HepG2 (cell line): Measurements from ENCODE around the gene EPB41L2. TPM values are rescaled to one million over a fixed set of nuclear protein-coding genes. Genes with fewer than 3 reads are reported as not detected.

ENCODE experiments used
- ATAC-seq: fragments of 200-7000 bp; cut with Tn5 transposase; 3 replicates; pipeline ENCODE4 v1.9.1; 2020; ENCODE audit warnings: mild to moderate bottlenecking, moderate library complexity
- BruUV-seq: library from RNA; stranded (reverse); fragments of 400-500 nt; replicated peaks from 2 replicates; lab custom pipeline; 2021; lab: Mats Ljungman, UMichigan
- CTCF ChIA-PET: fragments of 300-600 bp; formaldehyde crosslinking; extraction: SDS; loops from one replicate; lab custom pipeline; 2021; ENCODE audit warnings: low total read pairs, inconsistent platforms, low intra/inter-chr PET ratio; lab: Yijun Ruan, JAX
- POLR2A ChIA-PET: fragments of 350-600 bp; sonication (Branson Sonifier 250); formaldehyde crosslinking; loops from one replicate; lab custom pipeline; 2020; ENCODE audit warnings: antibody characterized with exemption, inconsistent platforms; lab: Yijun Ruan, JAX
- DNase-seq: peaks from one replicate; pipeline ENCODE4 v3.0.0-alpha.2; 2015; ENCODE audit warnings: low spot score
- FAIRE-seq: peaks from 3 replicates; lab custom pipeline; 2011; peaks lifted over from hg19 to GRCh38; lab: Jason Lieb, UNC
- H2AFZ ChIP-seq: one replicate; pipeline ENCODE4 v1.6.1; 2011; ENCODE audit warnings: low read length, inconsistent platforms
- H3K27ac ChIP-seq: fragments of 300-600 bp; 3 replicates; pipeline ENCODE4 v1.8.0; 2011; ENCODE audit warnings: mixed run types, mild to moderate bottlenecking, mixed read lengths, low read length, inconsistent platforms; ENCODE audit not compliant: insufficient read depth; ENCODE audit errors: extremely low read length
- H3K27me3 ChIP-seq, 2 experiments: fragments of 200-600 bp in 1 of 2; 2 replicates in 1 of 2; 3 replicates in 1 of 2; pipeline versions ENCODE4 v1.6.0 to v1.8.0; 2011; ENCODE audit warnings: low read length in 2 of 2, mild to moderate bottlenecking in 2 of 2, moderate library complexity in 2 of 2, inconsistent platforms in 1 of 2; ENCODE audit not compliant: insufficient read depth in 2 of 2, control insufficient read depth in 1 of 2
- H3K36me3 ChIP-seq, 2 experiments: fragments of 200-600 bp in 1 of 2; replicated peaks in 1 of 2; 2 replicates in 1 of 2; 3 replicates in 1 of 2; pipeline versions ENCODE4 v1.5.1 to v1.8.0; 2011; ENCODE audit warnings: low read length in 2 of 2, inconsistent platforms in 1 of 2; ENCODE audit not compliant: insufficient read depth in 2 of 2, control insufficient read depth in 1 of 2
- H3K4me1 ChIP-seq: 2 replicates; pipeline ENCODE4 v1.5.1; 2012; ENCODE audit warnings: low read length, inconsistent platforms; ENCODE audit not compliant: insufficient read depth
- H3K4me2 ChIP-seq: 2 replicates; pipeline ENCODE4 v1.6.0; 2011; ENCODE audit warnings: low read depth, low read length, inconsistent platforms
- H3K4me3 ChIP-seq, 3 experiments: fragments of 200-600 bp in 1 of 3; sonication (generic), shearing (Covaris generic) in 1 of 3; replicated peaks in 1 of 3; 2 replicates each; pipeline ENCODE4 v1.5.1; 2011 to 2016; ENCODE audit warnings: low read length in 3 of 3, inconsistent platforms in 2 of 3, low read depth in 2 of 3, mild to moderate bottlenecking in 2 of 3, control low read depth in 1 of 3, mixed read lengths in 1 of 3; ENCODE audit not compliant: insufficient read depth in 1 of 3
- H3K79me2 ChIP-seq: one replicate; pipeline ENCODE4 v1.6.1; 2011; ENCODE audit warnings: low read length, inconsistent platforms; ENCODE audit not compliant: insufficient read depth
- H3K9ac ChIP-seq: 2 replicates; pipeline ENCODE4 v1.6.0; 2011; ENCODE audit warnings: mild to moderate bottlenecking, low read depth, low read length, inconsistent platforms; ENCODE audit not compliant: insufficient read depth
- H3K9me3 ChIP-seq: 2 replicates; pipeline ENCODE4 v1.5.1; 2012; ENCODE audit warnings: mild to moderate bottlenecking, low read length
- H4K20me1 ChIP-seq: 2 replicates; pipeline ENCODE4 v1.6.0; 2011; ENCODE audit warnings: inconsistent platforms, mild to moderate bottlenecking, low read length, moderate library complexity; ENCODE audit not compliant: insufficient read depth
- BCL6 ChIP-seq: IDR thresholded peaks from 2 replicates; pipeline ENCODE4 v1.6.1; 2016; ENCODE audit warnings: missing genetic modification reagents, missing compliant biosample characterization
- GATAD1 ChIP-seq: IDR thresholded peaks from 2 replicates; pipeline ENCODE4 v1.6.1; 2016; ENCODE audit warnings: missing genetic modification reagents, missing compliant biosample characterization
- NFKBIZ ChIP-seq: IDR thresholded peaks from 2 replicates; pipeline ENCODE4 v1.6.1; 2018; ENCODE audit warnings: missing genetic modification reagents, missing compliant biosample characterization
- PLRG1 ChIP-seq: fragments of 450-650 bp; conservative IDR thresholded peaks from 2 replicates; pipeline ENCODE4 v1.6.1; 2016
- RFX1 ChIP-seq: fragments of 450-650 bp; IDR thresholded peaks from 2 replicates; pipeline ENCODE4 v1.6.1; 2017
- SSRP1 ChIP-seq: IDR thresholded peaks from 2 replicates; pipeline ENCODE4 v1.6.1; 2016; ENCODE audit warnings: control low read depth
- ZBTB3 ChIP-seq: sonication (generic); formaldehyde crosslinking; IDR thresholded peaks from 2 replicates; pipeline ENCODE4 v1.4.0; 2020; ENCODE audit warnings: low read depth, mild to moderate bottlenecking, moderate library complexity, missing genetic modification reagents, borderline replicate concordance
- WGBS: methylation state at CpG from one replicate; pipeline ENCODE4 v1.1.6; 2017; ENCODE audit warnings: low lambda C conversion rate; 5-methylcytosine and 5-hydroxymethylcytosine counted together
- in situ Hi-C: cut with HindIII; loops from 2 replicates; pipeline ENCODE4 v1.10.0; 2017; ENCODE audit warnings: low pct_unique_long_range_greater_than_20kb; ENCODE audit not compliant: extremely low pct_ligation_motif_present
- intact Hi-C: fragments of 100-400 bp; cut with micrococcal nuclease; formaldehyde crosslinking; loops from one replicate; pipeline ENCODE4 v1.10.0; 2022; ENCODE audit not compliant: unreplicated experiment
- polyA plus RNA-seq, 8 experiments: library from polyadenylated mRNA; depleted of rRNA in 3 of 8; stranded (reverse) in 7 of 8; unstranded in 1 of 8; fragments of >200 nt; fragmentation: Illumina TruSeq in 4 of 8; extraction: Trizol in 4 of 8; gene quantifications; 2 replicates each; pipeline versions ENCODE4 v1.2.1 to v1.2.3, GENCODE V29; 2011 to 2016; ENCODE audit warnings: low read depth in 4 of 8, missing spikeins in 1 of 8, mixed read lengths in 1 of 8; ENCODE audit not compliant: insufficient read depth in 1 of 8
- total RNA-seq, 5 experiments: library from RNA; depleted of rRNA; stranded (reverse); fragments of >200 nt; fragmentation: Illumina TruSeq; extraction: Trizol; gene quantifications; 2 replicates each; pipeline ENCODE4 v1.2.3, GENCODE V29; 2016; ENCODE audit warnings: low read depth in 1 of 5
- TF ChIP-seq, protein P1 (sequence below): IDR thresholded peaks from 2 replicates; pipeline ENCODE4 v1.6.1; 2016; ENCODE audit warnings: mild to moderate bottlenecking, missing biosample characterization, missing genetic modification reagents
- TF ChIP-seq, protein P2 (sequence below): sonication (generic); formaldehyde crosslinking; IDR thresholded peaks from 2 replicates; pipeline ENCODE4 v1.8.0; 2022; ENCODE audit warnings: mild to moderate bottlenecking, missing genetic modification reagents
- TF ChIP-seq, protein P3 (sequence below): sonication (generic); formaldehyde crosslinking; IDR thresholded peaks from 2 replicates; pipeline ENCODE4 v1.4.0; 2020; ENCODE audit warnings: missing genetic modification reagents

EPB41L2 gene
- total and polyA plus RNA-seq, 2 of the 13 experiments (the other 11 are each of a cell fraction or from before 2014, with no cell fraction given) = 41.7 to 56.4 TPM

DNA sequence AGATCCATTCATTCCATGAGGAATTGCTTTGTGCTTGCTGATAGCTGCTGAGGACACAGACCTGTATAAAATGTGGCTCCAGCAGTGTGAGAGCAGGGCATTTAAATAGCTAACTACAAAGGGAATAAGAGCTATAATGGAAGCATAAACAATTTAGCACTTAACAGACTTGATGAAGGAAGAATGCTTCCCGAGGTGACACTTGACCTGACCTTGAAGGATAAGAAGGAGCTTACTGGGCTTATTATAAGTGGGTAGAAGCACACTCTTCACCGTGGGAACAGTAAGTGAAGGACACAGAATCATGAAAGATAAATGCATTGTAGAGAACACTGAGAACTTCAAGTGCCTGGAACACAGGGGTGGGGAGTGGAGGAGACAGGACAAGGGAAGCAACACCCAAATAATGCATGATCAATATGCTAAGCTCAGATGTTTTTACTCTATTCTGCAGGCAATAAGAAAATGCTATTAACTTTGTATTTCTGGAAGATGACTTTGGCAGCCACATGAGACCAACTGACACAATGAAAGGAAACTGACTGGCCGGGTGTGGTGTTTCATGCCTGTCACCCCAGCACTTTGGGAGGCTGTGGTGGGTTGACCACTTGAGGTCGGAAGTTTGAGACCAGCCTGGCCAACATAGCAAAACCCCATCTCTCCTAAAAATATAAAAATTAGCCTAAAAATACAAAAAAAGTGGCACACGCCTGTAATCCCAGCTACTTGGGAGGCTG is 84.2 kb downstream of the EPB41L2 start:
- DNase-seq (no peak), ATAC-seq (no peak), FAIRE-seq (no peak)
- Histone ChIP-seq H3K36me3 (no peaks in the 10 kb centered on the region), H3K4me3 (no peak overlapping the region), H3K79me2 (peaks cover 74% of the 10 kb centered on the region), H3K4me2 (no peak overlapping the region), H2AFZ (no peak overlapping the region), H3K4me1 (peaks cover 11% of the 10 kb centered on the region), H3K9me3 (no peaks in the 10 kb centered on the region), H3K27ac (no peak overlapping the region), H3K27me3 (no peaks in the 10 kb centered on the region)
- intact Hi-C loops = no loop called here
- ChIA-PET CTCF (no interaction called here), POLR2A (interaction anchor here (1.7 kb wide), 1 partner anchor 9 kb away, joined by 5 read pairs; no protein-coding TSS in a partner anchor)
- whole genome bisulfite sequencing = 93% methylated on average over 5 of the region's 5 CpGs
- in situ Hi-C loops = no loop called here
- TF ChIP-seq SSRP1 (CRISPR knock-in tag) = no peak
- no peak for TF ChIP-seq ZBTB3 (CRISPR knock-in tag)
- no peak for TF ChIP-seq RFX1
- TF ChIP-seq, protein P1, sequence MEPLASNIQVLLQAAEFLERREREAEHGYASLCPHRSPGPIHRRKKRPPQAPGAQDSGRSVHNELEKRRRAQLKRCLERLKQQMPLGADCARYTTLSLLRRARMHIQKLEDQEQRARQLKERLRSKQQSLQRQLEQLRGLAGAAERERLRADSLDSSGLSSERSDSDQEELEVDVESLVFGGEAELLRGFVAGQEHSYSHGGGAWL (CRISPR knock-in tag) = no peak
- TF ChIP-seq, protein P2, sequence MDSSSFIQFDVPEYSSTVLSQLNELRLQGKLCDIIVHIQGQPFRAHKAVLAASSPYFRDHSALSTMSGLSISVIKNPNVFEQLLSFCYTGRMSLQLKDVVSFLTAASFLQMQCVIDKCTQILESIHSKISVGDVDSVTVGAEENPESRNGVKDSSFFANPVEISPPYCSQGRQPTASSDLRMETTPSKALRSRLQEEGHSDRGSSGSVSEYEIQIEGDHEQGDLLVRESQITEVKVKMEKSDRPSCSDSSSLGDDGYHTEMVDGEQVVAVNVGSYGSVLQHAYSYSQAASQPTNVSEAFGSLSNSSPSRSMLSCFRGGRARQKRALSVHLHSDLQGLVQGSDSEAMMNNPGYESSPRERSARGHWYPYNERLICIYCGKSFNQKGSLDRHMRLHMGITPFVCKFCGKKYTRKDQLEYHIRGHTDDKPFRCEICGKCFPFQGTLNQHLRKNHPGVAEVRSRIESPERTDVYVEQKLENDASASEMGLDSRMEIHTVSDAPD (CRISPR knock-in tag) = no peak
- TF ChIP-seq, protein P3, sequence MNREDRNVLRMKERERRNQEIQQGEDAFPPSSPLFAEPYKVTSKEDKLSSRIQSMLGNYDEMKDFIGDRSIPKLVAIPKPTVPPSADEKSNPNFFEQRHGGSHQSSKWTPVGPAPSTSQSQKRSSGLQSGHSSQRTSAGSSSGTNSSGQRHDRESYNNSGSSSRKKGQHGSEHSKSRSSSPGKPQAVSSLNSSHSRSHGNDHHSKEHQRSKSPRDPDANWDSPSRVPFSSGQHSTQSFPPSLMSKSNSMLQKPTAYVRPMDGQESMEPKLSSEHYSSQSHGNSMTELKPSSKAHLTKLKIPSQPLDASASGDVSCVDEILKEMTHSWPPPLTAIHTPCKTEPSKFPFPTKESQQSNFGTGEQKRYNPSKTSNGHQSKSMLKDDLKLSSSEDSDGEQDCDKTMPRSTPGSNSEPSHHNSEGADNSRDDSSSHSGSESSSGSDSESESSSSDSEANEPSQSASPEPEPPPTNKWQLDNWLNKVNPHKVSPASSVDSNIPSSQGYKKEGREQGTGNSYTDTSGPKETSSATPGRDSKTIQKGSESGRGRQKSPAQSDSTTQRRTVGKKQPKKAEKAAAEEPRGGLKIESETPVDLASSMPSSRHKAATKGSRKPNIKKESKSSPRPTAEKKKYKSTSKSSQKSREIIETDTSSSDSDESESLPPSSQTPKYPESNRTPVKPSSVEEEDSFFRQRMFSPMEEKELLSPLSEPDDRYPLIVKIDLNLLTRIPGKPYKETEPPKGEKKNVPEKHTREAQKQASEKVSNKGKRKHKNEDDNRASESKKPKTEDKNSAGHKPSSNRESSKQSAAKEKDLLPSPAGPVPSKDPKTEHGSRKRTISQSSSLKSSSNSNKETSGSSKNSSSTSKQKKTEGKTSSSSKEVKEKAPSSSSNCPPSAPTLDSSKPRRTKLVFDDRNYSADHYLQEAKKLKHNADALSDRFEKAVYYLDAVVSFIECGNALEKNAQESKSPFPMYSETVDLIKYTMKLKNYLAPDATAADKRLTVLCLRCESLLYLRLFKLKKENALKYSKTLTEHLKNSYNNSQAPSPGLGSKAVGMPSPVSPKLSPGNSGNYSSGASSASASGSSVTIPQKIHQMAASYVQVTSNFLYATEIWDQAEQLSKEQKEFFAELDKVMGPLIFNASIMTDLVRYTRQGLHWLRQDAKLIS (CRISPR knock-in tag) = no peak
- TF ChIP-seq PLRG1 = no peak
- no peak for TF ChIP-seq BCL6 (CRISPR knock-in tag)
- TF ChIP-seq NFKBIZ = no peak
- TF ChIP-seq GATAD1 (CRISPR knock-in tag) = no peak
- TF ChIP-seq, all 625 proteins: peak for 0
- no peak overlapping the region for H3K9ac ChIP-seq
- H4K20me1 ChIP-seq = 0 out of 2 replicates have a peak, but pooled peaks cover 4% of the 10 kb centered on the region
- BruUV-seq = no TSS peak
